Dermis microvascular lymphatic vessel endothelial cell (primary cell): Measurements from ENCODE around the gene PIGH. TPM values are rescaled to one million over a fixed set of nuclear protein-coding genes. Genes with fewer than 3 reads are reported as not detected.

Experiments used
- DNase-seq, 2 donors: peaks; one replicate each; pipeline versions ENCODE4 v3.0.0 to v3.0.0-alpha.2; 2010; ENCODE audit warnings: low read depth in 2 of 2
- total RNA-seq: library from RNA; depleted of rRNA; stranded (reverse); fragments of >200 nt; gene quantifications from 2 replicates; pipeline ENCODE4 v1.2.1, GENCODE V29; 2014

The PIGH gene
- total RNA-seq, 1 donor from 2014 or later = 9.2 TPM

DNA sequence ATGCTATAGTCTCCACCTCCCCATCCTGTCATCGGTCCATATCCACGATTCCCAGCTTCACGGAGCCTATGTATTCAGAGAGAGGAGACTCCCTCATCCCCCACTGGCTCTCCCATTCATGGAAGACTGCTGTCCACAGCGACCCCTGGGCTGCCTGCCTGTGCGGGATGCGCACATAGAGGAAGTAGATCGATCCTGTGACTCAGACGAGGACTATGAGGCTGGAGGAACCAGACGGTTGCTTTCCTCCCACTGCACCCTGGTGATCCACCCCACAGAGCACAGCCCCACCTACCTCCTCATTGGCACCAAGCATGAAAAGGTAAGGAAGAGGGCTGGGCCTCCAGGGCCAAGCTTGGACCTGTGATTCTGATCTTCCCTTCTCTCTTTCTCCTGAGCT lies 24.4 kb downstream of the PIGH start:
- peak in 1 of 2 donors; percentile 5 for DNase-seq

DNA sequence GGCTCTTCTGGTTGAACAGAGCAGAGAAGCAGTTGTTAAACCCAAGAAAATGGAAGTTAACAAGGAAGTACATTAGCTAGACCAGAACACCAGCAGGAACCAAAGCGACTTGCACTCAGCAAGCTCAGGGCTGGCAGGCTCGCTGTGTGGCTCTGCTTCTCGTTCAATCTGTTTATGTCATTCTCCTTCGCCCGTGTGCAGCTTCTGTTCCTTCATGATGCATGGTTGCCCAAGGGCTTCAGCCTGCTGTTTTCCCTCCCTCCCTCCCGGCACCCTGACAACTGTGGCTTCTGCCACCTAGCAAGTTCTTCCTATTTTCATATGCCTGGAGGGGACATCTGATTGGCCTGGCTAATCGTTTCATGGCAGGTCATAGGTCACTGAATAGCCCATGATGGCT lies 25.3 kb downstream of the PIGH start:
- DNase-seq = no peak

DNA sequence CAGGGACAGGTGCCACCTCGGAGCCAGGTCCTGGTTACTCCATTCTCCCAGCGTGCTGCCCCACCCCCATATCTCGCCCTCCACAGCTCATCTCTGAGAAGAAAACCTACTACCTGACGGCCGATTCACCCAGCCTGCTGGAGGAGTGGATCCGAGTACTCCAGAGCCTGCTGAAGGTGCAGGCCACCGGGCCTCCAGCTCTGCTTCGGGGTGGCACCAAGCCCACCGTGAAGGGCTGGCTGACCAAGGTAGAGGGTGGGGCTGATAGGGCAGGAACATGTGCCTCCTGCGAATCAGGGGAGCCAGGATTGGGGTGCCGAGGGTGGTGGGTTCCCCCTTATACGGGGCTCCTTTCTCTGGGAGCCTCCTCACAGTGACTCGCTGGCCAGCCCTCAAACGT lies 25.9 kb downstream of the PIGH start:
- no peak for DNase-seq

DNA sequence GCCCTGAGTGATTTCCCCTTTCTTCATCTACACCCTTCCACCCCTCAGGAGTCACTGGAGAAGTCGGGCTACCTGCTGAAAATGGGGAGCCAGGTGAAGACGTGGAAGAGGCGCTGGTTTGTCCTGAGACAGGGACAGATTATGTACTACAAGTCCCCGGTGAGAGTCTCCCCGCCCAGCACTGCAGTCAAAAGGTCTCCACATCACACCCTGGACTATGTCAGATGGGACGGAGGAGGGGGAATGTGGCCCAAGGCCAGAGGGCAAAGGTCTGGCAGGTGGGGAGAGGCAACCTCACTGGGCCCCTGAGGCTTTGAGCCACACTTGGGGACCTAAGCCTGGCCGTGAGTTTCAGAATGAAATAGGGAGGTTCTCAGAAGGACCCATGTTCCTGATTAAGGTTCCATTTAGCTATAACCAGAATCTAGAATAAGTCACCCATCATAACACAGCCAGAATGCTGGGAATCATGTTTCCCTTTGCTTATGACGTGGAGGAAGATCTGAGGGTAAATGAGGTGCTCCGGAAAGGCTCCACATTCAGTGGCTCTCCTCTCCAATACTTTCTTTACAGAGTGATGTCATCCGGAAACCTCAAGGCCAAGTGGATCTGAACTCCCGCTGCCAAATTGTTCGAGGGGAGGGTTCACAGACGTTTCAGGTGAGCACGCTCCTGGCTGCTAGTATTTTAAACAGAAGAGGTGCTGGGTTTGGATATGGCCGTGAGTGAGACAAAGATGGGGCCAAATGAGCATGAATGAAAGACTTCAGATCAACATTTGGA lies 26.6 kb downstream of the PIGH start:
- no peak for DNase-seq

DNA sequence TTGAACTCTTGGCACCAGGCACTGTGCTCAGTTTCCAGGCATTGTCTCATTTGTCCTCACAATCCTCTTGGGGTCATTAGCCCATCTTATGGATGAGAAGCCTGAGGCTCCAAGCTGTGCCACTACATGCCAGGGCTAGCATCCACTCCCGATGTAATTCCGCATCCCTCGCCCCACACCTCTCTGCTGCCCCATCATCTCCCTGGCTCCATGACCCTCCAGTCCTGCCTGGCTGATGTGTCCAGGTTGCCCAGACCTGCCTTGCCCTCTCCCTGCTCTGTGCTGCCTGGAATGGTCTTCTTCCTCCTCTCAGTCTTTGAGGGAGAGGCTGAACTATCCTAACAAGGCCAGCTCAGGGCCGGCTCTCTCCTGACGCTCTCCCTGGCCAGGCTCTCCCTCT lies 27.5 kb downstream of the PIGH start:
- DNase-seq = no peak

DNA sequence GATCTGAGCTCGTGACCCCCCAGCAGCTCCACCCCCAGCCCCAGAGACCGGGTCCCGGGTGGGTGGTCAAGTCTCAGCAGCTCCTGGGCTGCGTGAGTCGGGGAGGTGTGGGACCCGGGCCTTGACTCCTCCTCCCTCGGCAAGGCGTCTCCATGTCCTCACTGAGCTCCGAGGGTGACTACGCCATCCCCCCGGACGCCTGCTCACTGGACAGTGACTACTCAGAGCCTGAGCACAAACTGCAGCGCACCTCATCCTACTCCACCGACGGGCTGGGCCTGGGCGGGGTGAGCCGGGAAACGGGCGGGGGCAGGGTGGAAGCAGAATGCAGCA lies 28.1 kb downstream of the PIGH start:
- DNase-seq = no peak

DNA sequence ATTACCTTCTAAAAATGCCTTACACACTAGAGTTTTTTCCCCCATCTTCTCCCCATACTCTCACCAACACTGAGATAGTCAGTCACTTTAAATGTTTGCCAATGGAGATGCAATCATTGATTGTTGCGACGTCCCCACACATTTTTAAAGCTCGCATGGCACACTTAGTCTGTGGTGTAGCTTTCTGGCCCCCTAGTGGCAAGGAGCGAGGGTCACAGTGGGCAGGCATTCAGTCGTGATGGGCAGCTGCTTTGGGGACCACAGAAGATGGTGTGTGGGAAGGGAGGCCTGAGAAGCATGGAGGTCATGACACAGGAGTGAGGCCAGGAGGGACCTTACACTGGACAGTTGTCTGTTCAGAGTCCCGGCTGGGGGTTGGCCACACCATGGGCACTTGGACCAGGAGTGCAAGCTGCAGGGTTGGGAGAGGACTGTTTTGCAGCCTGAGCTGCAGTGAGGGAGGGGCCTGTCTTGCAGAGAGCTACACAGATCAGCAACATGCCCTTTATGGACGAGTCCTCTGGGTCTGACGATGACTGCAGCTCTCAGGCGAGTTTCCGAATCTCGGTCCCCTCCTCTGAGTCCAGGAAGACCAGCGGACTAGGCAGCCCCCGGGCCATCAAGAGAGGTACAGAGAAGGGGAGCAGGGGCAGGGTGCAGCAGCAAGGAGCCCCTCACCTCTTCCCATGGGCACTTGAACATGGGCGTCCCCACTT lies 28.6 kb downstream of the PIGH start:
- DNase-seq = peak; percentile 36 to 59

DNA sequence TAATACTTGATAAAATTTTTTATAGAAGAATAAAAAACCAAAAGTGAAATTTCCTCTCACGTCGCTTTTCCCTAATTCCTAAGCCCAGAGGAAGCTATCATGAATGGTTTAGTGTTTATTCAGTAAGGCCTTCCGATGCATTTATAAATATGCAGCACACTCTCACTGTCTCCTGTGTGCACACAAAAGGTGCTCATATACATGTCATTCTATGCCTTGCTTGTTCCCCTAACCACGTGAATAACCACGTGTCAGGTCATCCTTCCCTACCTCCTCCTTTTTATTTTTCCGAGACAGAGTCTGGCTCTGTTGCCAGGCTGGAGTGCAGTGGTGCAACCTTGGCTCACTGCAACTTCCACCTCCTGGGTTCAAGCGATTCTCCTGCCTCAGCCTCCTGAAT lies 29.6 kb downstream of the PIGH start:
- no peak for DNase-seq

DNA sequence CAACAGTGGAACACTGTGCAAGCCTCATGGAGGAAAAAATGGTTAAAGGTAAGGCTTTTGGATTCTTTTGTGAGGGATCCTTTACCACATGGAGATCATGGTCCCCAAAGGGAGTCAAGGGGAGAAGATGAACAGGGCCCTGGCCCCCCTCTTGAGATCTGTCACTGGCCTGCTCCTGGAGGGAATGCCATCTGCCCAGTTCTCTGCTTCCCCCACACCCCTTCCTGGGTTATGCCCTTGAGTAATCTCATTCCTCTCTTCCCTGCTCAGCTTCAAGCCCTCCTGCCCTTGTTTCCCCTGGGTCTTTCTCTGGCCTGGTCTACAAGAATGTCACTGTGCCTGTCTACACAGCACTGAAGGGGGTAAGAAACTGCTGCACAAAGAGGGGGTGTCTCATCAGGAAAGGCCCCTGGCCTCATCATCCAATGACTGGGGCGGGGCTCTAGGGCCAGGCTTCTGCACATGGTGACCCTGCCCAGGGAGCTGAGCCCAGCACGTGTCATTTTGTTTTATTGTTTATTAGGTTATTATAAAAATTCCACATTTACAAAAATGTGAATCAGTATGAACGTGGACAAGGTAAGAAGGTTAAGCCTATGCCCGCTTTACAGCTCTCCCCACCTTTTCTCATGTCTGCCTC lies 30.3 kb downstream of the PIGH start:
- DNase-seq = no peak

DNA sequence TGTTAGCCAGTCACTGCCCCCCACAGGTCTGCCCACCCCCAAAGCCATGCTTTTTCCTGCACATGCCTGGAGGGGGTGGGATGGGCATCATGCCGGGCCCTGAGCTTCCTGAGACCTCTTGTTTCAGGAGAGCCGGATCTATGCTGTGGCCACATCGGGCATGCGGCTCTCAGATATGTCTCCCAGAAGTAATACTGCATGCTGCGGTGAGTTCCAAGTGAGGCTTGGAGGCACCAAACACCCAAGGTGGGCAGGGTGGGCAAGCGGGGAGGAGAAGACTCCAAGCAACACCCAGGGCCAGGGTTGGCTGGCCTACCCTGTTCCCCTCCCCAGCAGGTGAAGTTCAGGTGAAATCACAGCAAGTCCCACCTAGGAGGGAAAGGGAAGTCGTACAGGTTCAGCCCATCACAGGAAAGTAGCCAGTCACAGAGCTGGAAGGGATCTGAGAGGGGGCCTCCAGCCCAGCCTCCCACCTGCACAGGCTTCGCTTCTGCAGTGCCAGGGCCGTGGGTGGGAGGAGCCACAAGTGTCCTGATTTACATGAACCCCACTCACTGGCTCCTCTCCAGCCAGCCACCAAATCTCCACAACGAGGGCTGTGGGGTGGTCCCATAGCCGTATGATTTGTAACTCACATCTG lies 30.9 kb downstream of the PIGH start:
- DNase-seq = no peak

DNA sequence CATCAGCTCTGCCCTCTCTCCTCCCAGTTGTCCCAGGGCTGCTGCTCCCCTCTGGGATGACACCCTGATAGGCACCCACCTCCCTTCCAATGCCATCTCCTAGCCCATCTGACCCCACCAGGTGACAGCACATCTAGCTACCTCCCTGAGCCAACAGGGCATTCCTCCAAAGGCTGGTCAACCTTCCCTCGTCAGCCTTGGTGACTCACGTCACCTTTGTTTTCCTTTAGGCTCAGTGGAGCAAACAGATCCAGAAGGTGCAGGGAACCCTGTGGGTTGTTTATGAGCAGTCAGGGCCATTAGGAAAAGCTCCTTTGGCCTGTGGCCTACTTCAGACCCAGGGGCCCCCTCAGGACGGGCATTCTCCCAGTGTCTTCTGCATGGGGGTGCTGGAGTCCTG lies 32.4 kb downstream of the PIGH start:
- no peak for DNase-seq

DNA sequence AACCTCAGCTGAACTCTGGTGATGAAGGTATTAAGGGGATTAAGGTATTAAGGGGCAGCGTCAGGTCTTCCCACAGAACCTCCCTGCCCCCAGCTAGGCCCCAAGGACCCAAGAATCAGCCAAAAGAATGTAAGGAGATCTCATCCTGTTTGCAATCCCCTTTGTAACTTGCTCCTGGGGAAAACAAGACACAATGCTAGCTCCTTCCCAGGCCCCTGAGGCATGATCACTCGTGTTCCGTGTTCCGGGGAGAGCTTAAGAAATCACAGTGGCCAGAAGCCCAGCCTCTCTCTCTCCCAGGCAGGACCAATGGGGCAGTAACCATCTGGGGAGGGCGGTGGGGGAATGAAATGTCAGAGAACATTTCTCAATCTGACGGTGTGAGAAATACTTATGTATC lies 33.2 kb downstream of the PIGH start:
- DNase-seq = no peak

DNA sequence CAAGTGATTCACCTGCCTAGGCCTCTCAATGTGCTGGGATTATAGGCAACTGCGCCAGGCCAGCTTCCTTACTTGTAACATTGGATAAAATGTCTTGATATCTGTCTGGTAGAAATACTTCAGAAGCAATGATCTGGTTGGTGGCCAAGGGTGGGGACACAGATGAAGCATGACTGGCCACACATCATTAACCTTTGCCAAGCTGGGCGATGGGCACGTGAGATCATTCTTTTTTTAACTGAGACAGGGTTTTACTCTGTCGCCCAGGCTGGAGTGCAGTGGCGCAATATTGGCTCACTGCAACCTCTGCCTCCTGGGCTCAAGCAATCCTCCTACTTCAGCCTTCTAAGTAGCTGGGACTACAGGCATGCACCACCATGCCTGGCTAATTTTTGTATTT lies 35.8 kb downstream of the PIGH start:
- no peak for DNase-seq

DNA sequence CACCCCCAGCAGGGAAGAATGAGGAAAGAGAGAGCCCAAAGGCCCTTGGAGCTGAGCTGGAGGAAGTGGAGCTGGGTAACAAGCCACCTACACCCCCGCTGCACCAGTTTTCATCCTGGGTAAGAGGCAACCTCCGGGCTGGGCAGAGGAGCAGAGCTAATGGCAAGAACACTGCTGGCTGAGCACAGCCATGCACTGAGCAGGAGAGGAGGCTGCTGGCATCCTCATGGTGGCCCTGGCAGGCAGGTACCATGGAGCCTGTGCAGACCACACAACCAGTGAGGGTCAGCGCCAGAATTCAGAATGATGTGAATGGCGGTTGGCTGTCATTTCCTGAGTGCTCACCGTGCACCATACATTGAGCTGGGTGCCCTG lies 37.3 kb downstream of the PIGH start:
- no peak for DNase-seq

DNA sequence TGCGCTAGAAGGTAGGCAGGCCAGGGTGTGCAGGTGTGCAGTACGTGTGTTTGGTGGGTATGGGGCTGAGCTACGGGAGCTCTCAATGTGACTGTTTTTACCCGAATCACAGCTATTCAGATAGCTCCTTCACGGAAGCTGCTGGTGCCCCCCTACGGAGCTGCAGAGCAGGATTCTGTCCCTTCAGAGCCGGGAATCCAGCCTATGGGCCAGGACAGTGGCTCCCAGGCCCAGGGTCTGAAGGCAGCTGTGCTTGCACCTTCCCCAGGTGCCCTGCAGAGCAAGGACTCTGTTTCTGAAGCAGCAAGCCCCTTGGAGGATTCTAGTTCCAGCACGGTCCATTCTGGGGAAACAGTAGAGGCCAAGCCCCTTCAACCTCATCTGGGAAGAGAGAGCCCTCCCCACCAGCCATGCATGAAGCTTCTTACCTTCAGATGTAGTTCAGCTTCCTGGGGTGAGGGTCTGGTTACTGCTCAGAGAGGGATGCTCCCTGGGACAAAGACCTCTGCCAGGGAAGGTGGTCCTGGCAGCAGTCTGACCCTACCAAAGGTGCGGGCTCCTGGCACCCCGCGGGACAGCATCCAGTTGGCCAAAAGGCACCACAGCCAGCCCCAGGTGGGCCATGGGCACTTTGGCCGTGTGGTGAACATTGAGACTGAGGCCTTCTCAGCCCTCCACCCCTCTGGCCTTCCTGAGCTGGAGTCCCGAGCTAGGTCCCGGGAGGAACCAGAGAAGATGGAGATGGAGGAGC lies 37.9 kb downstream of the PIGH start:
- no peak for DNase-seq

DNA sequence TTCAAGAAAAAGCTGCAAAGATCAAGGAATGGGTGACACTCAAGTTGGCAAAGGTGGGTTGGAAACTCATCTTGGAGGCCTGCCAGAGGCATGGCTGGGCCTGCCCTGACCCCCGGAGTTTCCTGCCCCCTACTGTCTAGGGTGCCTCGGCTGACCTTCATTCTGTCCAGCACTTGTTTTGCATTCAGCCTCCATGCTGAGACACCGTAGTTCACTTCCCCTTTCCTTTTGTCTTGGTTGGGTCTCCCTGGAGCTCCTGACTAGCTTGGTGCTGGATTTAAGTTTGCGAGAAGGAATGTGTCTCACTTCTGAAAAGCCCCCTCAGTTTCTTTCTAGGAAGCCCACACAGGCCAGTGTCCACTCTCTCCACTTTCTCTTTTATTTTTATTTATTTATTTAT lies 40.4 kb downstream of the PIGH start:
- no peak for DNase-seq

DNA sequence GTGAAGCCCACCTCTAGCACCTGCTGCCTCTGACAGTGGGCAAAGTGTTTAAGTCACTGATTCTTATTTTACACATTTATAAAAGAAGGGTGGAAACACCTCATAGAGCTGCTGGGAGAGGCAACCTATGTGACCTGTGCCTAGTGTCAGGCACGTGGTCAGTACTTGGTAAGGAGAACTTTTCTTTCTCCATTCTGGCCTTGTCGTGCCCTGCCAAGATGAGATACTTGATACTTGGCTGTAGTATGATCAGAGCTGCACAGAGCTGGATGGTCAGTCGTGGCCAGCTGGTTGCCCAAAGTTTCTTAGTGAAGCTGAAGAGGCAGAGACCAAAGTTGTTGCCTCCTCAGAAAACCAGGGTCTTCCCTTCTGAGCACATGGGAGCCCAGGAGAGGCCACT lies 42.4 kb downstream of the PIGH start:
- no peak for DNase-seq

DNA sequence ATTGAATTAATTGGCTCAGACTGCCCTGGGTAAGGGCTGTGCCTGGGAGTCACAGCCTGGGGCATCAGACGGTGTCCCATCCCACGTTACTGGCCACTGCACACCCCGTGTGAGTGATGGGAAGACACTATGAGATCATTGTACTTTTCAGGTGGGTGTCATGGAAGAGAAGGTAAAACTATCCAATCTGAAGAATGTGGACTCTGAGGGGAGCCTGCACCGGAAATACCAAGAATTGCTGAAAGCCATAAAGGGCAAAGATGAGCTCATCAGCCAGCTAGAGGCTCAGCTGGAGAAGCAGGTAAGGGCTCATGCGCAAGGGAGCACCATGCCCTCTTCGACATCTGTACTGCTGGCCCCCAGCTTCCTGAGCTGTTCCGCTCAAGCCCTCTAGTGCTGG lies 43.0 kb downstream of the PIGH start:
- no peak for DNase-seq

DNA sequence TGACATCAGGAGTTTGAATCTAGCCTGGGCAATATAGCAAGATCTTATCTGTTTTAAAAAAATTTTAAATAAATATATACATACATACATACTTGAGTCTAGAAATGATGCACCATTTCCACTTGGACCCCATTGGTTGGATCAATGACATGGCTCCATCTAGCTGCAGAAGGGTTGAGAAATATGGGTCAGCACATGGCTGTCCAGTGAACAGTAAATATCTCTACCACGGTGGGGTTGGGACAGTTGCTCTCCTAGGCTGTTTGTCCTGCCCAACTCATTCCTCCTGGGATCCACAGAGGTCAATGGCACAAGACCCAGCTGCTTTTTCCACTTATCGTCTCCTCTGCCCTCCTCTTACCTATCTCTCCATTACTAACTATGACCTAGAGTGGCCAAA lies 43.4 kb downstream of the PIGH start:
- DNase-seq = no peak

DNA sequence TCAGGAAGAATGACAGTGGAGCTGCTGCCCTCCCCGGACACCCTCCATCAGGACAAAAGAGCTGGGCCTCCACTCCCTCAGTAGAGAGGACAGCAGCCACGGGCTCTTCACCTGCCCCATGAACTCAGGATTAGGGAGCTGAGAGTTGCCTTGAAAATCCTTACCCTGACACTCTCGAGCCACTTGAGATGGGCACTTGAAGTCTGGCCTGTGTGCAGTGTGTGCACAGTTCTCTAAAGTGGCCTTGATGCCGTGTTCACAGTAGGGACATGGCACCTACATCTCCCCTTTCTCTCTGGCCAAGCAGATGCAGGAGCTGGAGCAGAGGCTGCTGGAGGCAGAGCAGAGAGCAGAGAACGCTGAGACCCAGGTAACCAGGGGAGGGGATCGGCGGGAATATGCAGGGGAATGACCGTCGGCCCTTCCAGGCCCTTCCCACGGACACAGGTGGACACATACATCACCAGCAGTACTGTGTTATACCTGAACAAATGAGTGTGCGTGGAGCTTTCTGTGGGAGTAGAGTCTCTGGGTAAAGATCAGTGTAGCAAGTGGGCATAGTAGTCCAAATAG lies 44.5 kb downstream of the PIGH start:
- no peak for DNase-seq

DNA sequence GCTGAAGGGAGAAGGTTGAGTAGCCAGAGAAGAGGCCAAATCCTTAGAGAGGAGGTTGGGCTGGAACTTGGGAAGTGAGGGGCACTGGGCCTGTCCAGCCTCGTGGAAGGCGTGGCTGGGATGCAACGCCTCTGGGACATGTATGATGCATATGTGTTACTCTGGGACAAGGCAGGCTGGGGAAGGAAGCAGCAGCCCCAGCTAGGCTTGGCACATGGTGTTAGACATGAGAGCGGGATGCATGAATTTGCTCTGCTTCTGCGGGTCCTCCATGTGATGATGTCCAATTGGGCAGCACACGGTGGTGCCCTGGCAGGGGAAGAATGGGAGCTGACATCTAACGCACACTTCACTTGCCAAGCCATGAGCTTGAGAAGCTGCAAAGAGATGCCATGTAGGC lies 45.7 kb downstream of the PIGH start:
- no peak for DNase-seq
